Endothelial cell of umbilical vein (primary cell): Measurements from ENCODE around the gene RTKN. TPM values are rescaled to one million over a fixed set of nuclear protein-coding genes. Genes with fewer than 3 reads are reported as not detected.
A peak's percentile ranks its signal among the peaks of the same experiment; 100 is the strongest.

Experiments used
- BruUV-seq: library from RNA; stranded (reverse); fragments of 400-500 nt; replicated peaks from 2 replicates; lab custom pipeline; 2021; lab: Mats Ljungman, UMichigan
- CTCF ChIA-PET: fragments of 300-600, 350-600 bp; sonication (Branson Sonifier 250); formaldehyde crosslinking; loops from one replicate; lab custom pipeline; 2021; ENCODE audit warnings: antibody characterized with exemption, inconsistent platforms; lab: Charles Lee
- POLR2A ChIA-PET: fragments of 300-600, 350-600 bp; sonication (Branson Sonifier 250); formaldehyde crosslinking; loops from one replicate; lab custom pipeline; 2021; ENCODE audit warnings: antibody characterized with exemption, inconsistent platforms; lab: Charles Lee
- DNase-seq: peaks from one replicate; pipeline ENCODE4 v3.0.0-alpha.2; 2011; ENCODE audit warnings: low read depth, low spot score
- FAIRE-seq: peaks from 2 replicates; lab custom pipeline; 2011; peaks lifted over from hg19 to GRCh38; lab: Jason Lieb, UNC
- H2AFZ ChIP-seq: 2 replicates; pipeline ENCODE4 v1.6.0; 2012; ENCODE audit warnings: low read depth, low read length, control low read depth, inconsistent platforms
- H3K27ac ChIP-seq: 2 replicates; pipeline ENCODE4 v1.5.1; 2011; ENCODE audit warnings: low read depth, mild to moderate bottlenecking, control low read depth, low read length, moderate library complexity; ENCODE audit not compliant: insufficient read depth
- H3K27me3 ChIP-seq, 2 experiments: 2 replicates each; pipeline versions ENCODE4 v1.6.0 to v1.6.1; 2011; ENCODE audit warnings: low read length in 2 of 2, mixed read lengths in 1 of 2; ENCODE audit not compliant: control insufficient read depth in 2 of 2, insufficient read depth in 2 of 2
- H3K36me3 ChIP-seq, 2 experiments: 2 replicates in 1 of 2; 3 replicates in 1 of 2; pipeline ENCODE4 v1.5.1; 2011; ENCODE audit warnings: low read length in 2 of 2, mild to moderate bottlenecking in 1 of 2, moderate library complexity in 1 of 2; ENCODE audit not compliant: control insufficient read depth in 2 of 2, insufficient read depth in 2 of 2; ENCODE audit errors: extremely low read depth in 1 of 2
- H3K4me1 ChIP-seq: 3 replicates; pipeline ENCODE4 v1.5.1; 2011; ENCODE audit warnings: mild to moderate bottlenecking, low read length; ENCODE audit not compliant: control insufficient read depth, insufficient read depth; ENCODE audit errors: extremely low read depth
- H3K4me2 ChIP-seq: 2 replicates; pipeline ENCODE4 v1.6.1; 2011; ENCODE audit warnings: low read length, control low read depth, mixed read lengths; ENCODE audit not compliant: insufficient read depth
- H3K4me3 ChIP-seq, 3 experiments: fragments of 200-600 bp in 1 of 3; sonication (generic), shearing (Covaris generic) in 1 of 3; replicated peaks in 1 of 3; 2 replicates each; pipeline ENCODE4 v1.5.1; 2011 to 2016; ENCODE audit warnings: control low read depth in 3 of 3, low read length in 3 of 3, mild to moderate bottlenecking in 2 of 3, inconsistent platforms in 1 of 3, low read depth in 1 of 3, moderate library complexity in 1 of 3; ENCODE audit not compliant: insufficient read depth in 1 of 3
- H3K79me2 ChIP-seq: 2 replicates; pipeline ENCODE4 v1.6.0; 2012; ENCODE audit warnings: low read length, inconsistent platforms; ENCODE audit not compliant: control insufficient read depth, insufficient read depth
- H3K9ac ChIP-seq: replicated peaks from 2 replicates; pipeline ENCODE3; 2011; ENCODE audit warnings: low read length, control low read depth; ENCODE audit not compliant: insufficient read depth; ENCODE audit errors: extremely low read depth
- H3K9me1 ChIP-seq: replicated peaks from 3 replicates; pipeline ENCODE4 v1.6.0; 2011; ENCODE audit warnings: mild to moderate bottlenecking, low read length; ENCODE audit not compliant: control insufficient read depth, insufficient read depth; ENCODE audit errors: extremely low read depth
- H3K9me3 ChIP-seq: replicated peaks from 2 replicates; pipeline ENCODE4 v1.5.1; 2012; ENCODE audit warnings: low read length, inconsistent platforms; ENCODE audit not compliant: control insufficient read depth, insufficient read depth
- H4K20me1 ChIP-seq: replicated peaks from 2 replicates; pipeline ENCODE3; 2011; ENCODE audit warnings: mild to moderate bottlenecking, low read length; ENCODE audit not compliant: control insufficient read depth, insufficient read depth; ENCODE audit errors: extremely low read depth
- EZH2 ChIP-seq: IDR thresholded peaks from 2 replicates; pipeline ENCODE4 v1.6.1; 2012; ENCODE audit warnings: borderline replicate concordance, low read depth, mild to moderate bottlenecking, moderate library complexity, low read length, inconsistent platforms; ENCODE audit not compliant: severe bottlenecking
- FOS ChIP-seq: IDR thresholded peaks from 2 replicates; pipeline ENCODE4 v1.6.1; 2011; ENCODE audit warnings: mild to moderate bottlenecking, low read length, moderate library complexity, borderline replicate concordance; ENCODE audit not compliant: insufficient read depth
- GATA2 ChIP-seq: IDR thresholded peaks from 2 replicates; pipeline ENCODE4 v1.7.0; 2011; ENCODE audit warnings: low read depth, mild to moderate bottlenecking, moderate library complexity, mixed read lengths, low read length; ENCODE audit not compliant: insufficient read length, insufficient read depth
- JUN ChIP-seq: IDR thresholded peaks from 2 replicates; pipeline ENCODE4 v1.6.1; 2011; ENCODE audit warnings: borderline replicate concordance, low read depth; ENCODE audit not compliant: insufficient read length, insufficient read depth
- MYC ChIP-seq: IDR thresholded peaks from one replicate; pipeline ENCODE4 v1.6.1; 2011; ENCODE audit warnings: mild to moderate bottlenecking, low read depth, low read length
- POLR2A ChIP-seq: IDR thresholded peaks from 2 replicates; pipeline ENCODE4 v1.6.1; 2012; ENCODE audit warnings: low read depth, mild to moderate bottlenecking, control low read depth, low read length
- POLR2AphosphoS5 ChIP-seq: IDR thresholded peaks from 2 replicates; pipeline ENCODE4 v1.6.1; 2012; ENCODE audit warnings: low read depth, mild to moderate bottlenecking, control low read depth, low read length, moderate library complexity; ENCODE audit not compliant: insufficient read depth
- dilution Hi-C: fragments of 300-500 bp; cut with MboI; formaldehyde crosslinking; loops from one replicate; pipeline ENCODE4 v1.15.0; 2019; ENCODE audit warnings: low sequenced_read_pairs; ENCODE audit not compliant: extremely low pct_ligation_motif_present
- intact Hi-C: fragments of 100-400 bp; cut with micrococcal nuclease; formaldehyde crosslinking; loops from one replicate; pipeline ENCODE4 v1.10.0; 2022
- polyA plus RNA-seq, 4 experiments: library from polyadenylated mRNA; depleted of rRNA in 3 of 4; stranded (reverse) in 3 of 4; unstranded in 1 of 4; fragments of >200 nt; gene quantifications; 2 replicates each; pipeline versions ENCODE4 v1.2.1 to v1.2.3, GENCODE V29; 2011 to 2012; ENCODE audit warnings: missing spikeins in 1 of 4
- total RNA-seq: library from RNA; stranded (reverse); gene quantifications from 2 replicates; pipeline ENCODE4 v1.2.3, GENCODE V29; 2021
- TF ChIP-seq, protein P1 (sequence below), 2 donors: IDR thresholded peaks; 1 replicate in 1 of 2; 2 replicates in 1 of 2; pipeline ENCODE4 v1.5.1; 2011; ENCODE audit warnings: low read length in 2 of 2, mild to moderate bottlenecking in 2 of 2, moderate library complexity in 2 of 2, control low read depth in 1 of 2, inconsistent platforms in 1 of 2, low read depth in 1 of 2; ENCODE audit not compliant: insufficient read depth in 1 of 2; ENCODE audit errors: extremely low read depth in 1 of 2
- TF ChIP-seq, protein P2 (sequence below): IDR thresholded peaks from 2 replicates; pipeline ENCODE4 v1.6.1; 2011; ENCODE audit not compliant: insufficient read depth, insufficient read length

RTKN gene
- total and polyA plus RNA-seq, 2 donors (not counting 3 experiments of a cell fraction or from before 2014, with no cell fraction given) = 20.0 to 20.7 TPM

DNA sequence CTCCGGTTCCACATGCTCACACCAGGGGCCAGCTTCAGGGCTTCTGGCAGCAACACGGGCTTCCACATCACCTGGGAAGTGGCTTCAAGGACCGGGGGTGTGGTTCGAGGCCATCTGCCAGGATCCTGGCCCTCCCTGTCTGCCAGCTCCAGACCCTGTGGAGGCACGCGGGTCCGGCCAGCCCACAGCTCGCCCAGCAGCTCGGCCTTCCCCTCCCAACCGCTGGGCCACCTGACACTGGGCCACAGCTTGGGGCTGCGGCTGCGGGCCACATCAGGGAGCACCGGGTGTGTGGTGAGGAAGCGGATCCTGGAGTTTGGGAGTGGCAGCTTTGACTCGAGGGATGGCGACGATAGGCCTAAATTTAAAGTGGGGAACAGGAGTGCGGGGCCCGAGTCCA, 27.3 kb downstream of the RTKN start:
- CTCF ChIA-PET = interaction anchor here (1.2 to 1.8 kb wide), 2 partner anchors 23 to 26 kb away, joined by 3 to 5 read pairs; no protein-coding TSS in a partner anchor
- no peaks in the 10 kb centered on the region for H3K36me3 ChIP-seq
- POLR2A ChIA-PET = no interaction called here
- H3K27ac ChIP-seq = no peak overlapping the region
- H3K9me1 ChIP-seq = no peaks in the 10 kb centered on the region
- H3K9me3 ChIP-seq = no peaks in the 10 kb centered on the region
- H3K27me3 ChIP-seq = peaks cover 29 to 33% of the 10 kb centered on the region in 2 experiments
- H3K4me2 ChIP-seq = no peak overlapping the region
- no TSS peak for BruUV-seq
- H3K79me2 ChIP-seq = no peaks in the 10 kb centered on the region
- FAIRE-seq (no peak), DNase-seq (no peak)
- no peak for TF ChIP-seq POLR2A
- no peak for TF ChIP-seq MYC
- no peak for TF ChIP-seq FOS
- TF ChIP-seq, protein P1, sequence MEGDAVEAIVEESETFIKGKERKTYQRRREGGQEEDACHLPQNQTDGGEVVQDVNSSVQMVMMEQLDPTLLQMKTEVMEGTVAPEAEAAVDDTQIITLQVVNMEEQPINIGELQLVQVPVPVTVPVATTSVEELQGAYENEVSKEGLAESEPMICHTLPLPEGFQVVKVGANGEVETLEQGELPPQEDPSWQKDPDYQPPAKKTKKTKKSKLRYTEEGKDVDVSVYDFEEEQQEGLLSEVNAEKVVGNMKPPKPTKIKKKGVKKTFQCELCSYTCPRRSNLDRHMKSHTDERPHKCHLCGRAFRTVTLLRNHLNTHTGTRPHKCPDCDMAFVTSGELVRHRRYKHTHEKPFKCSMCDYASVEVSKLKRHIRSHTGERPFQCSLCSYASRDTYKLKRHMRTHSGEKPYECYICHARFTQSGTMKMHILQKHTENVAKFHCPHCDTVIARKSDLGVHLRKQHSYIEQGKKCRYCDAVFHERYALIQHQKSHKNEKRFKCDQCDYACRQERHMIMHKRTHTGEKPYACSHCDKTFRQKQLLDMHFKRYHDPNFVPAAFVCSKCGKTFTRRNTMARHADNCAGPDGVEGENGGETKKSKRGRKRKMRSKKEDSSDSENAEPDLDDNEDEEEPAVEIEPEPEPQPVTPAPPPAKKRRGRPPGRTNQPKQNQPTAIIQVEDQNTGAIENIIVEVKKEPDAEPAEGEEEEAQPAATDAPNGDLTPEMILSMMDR (IDR thresholded peaks at IDR 0.05; ENCODE audit: extremely low read depth in 1 of 2, insufficient read depth in 1 of 2, low read depth in 1 of 2, low read length in 2 of 2) = no peak
- TF ChIP-seq JUN = no peak
- TF ChIP-seq EZH2 = no peak
- TF ChIP-seq GATA2 = no peak
- no peak for TF ChIP-seq POLR2AphosphoS5
- TF ChIP-seq, protein P2, sequence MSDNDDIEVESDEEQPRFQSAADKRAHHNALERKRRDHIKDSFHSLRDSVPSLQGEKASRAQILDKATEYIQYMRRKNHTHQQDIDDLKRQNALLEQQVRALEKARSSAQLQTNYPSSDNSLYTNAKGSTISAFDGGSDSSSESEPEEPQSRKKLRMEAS = no peak
- no peaks in the 10 kb centered on the region for H4K20me1 ChIP-seq
- dilution Hi-C loops (no loop called here), intact Hi-C loops (no loop called here)
- H3K9ac ChIP-seq = no peak overlapping the region
- no peak overlapping the region for H3K4me3 ChIP-seq
- peak overlapping the region; percentile 83 for H2AFZ ChIP-seq
- H3K4me1 ChIP-seq = peaks cover 6% of the 10 kb centered on the region
